Nephron (organoid): ENCODE results near the gene SUN5.
"Not testable (repeated sequence)": the region's sequence is repeated elsewhere in the genome, so short reads cannot be mapped to it uniquely, and the experiment has no call there.

Experiments
- H3K27ac Mint-ChIP-seq, 3 experiments: 2 replicates each; pipeline ENCODE4 v1.8.0; 2020; ENCODE audit warnings: mixed read lengths in 3 of 3, mild to moderate bottlenecking in 2 of 3, moderate library complexity in 1 of 3
- H3K27me3 Mint-ChIP-seq: 2 replicates; pipeline ENCODE4 v1.8.0; 2021; ENCODE audit warnings: low read depth, mild to moderate bottlenecking, moderate library complexity, mixed read lengths
- H3K36me3 Mint-ChIP-seq: 2 replicates; pipeline ENCODE4 v1.8.0; 2020; ENCODE audit warnings: low read depth, mixed read lengths
- H3K4me1 Mint-ChIP-seq: 2 replicates; pipeline ENCODE4 v1.8.0; 2020; ENCODE audit warnings: mixed read lengths
- H3K4me3 Mint-ChIP-seq, 3 experiments: 2 replicates each; pipeline ENCODE4 v1.8.0; 2020; ENCODE audit warnings: mild to moderate bottlenecking in 3 of 3, mixed read lengths in 3 of 3, moderate library complexity in 2 of 3
- H3K9me3 Mint-ChIP-seq: 2 replicates; pipeline ENCODE4 v1.8.0; 2020; ENCODE audit warnings: mixed read lengths
- TF ChIP-seq, protein P1 (sequence below), 3 experiments: fragments of 200-600 bp; sonication (generic); IDR thresholded peaks; one replicate each; pipeline ENCODE4 v1.5.0; 2021; ENCODE audit warnings: antibody characterized with exemption in 3 of 3; ENCODE audit not compliant: unreplicated experiment in 3 of 3

SUN5 gene

DNA sequence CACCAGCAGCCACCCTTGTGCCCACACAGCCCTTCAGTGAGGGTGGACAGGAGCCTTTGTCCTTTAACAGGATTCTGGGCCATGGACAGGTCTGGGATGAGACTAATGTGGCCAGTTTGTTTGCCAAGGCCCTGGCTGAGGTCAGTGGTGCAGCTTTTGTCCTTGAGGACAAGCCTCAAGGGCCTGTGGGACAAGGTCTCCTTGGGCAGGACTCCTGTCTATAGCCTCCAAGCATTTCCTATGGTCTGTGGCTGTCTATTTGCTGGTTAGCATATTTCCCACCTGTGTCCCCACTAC, 44.1 kb downstream of the SUN5 start:
- Mint-ChIP-seq H3K9me3 (peaks cover 18% of the 10 kb centered on the region), H3K4me1 (no peaks in the 10 kb centered on the region), H3K27ac (no peak overlapping the region), H3K27me3 (peaks cover 5% of the 10 kb centered on the region), H3K36me3 (peaks cover 7% of the 10 kb centered on the region), H3K4me3 (no peak overlapping the region)
- TF ChIP-seq, protein P1, sequence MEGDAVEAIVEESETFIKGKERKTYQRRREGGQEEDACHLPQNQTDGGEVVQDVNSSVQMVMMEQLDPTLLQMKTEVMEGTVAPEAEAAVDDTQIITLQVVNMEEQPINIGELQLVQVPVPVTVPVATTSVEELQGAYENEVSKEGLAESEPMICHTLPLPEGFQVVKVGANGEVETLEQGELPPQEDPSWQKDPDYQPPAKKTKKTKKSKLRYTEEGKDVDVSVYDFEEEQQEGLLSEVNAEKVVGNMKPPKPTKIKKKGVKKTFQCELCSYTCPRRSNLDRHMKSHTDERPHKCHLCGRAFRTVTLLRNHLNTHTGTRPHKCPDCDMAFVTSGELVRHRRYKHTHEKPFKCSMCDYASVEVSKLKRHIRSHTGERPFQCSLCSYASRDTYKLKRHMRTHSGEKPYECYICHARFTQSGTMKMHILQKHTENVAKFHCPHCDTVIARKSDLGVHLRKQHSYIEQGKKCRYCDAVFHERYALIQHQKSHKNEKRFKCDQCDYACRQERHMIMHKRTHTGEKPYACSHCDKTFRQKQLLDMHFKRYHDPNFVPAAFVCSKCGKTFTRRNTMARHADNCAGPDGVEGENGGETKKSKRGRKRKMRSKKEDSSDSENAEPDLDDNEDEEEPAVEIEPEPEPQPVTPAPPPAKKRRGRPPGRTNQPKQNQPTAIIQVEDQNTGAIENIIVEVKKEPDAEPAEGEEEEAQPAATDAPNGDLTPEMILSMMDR (IDR thresholded peaks at IDR 0.05; ENCODE audit: unreplicated experiment in 3 of 3): no peak

DNA sequence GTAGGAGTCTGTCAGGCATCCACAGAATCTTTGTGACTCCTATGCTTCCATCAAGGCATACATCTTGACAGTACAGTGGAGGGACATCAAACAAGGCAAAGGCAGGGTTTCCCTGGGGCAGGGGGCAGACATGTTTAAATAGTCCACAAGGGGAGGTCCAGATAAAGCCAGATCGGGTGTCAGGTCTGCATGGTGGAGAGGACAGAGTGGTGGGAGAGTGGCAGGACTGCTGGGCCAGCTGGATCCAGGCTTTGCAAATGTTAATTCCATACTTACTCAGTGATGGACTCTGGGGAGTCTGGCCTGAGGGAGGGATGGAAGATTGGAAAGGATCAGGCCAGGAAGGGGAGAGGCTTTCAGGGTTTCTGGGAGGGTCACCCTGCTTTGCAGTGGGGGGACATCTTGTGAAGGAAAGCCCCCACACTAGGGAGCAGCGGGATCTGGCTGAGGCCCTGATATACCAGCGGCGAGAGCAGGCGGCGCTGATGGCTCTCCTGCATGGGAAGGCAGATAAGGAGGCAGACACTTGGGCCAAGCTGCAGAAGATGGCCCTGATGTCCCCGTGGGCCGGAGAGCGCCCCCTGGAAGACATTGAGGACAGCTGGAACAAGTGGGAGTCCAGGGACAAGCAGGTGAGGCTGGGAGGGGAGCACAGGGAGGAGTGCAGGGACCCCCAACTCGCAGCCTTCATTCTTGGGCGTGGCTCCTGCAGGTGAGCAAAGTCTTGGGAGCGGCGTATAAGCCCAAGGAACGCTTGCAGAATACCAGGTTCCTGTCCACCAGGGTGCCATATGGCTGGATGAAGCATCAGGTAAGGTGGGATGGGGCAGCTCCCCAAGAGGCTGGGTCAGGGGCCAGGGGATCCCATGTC, 44.6 kb downstream of the SUN5 start:
- H3K27ac Mint-ChIP-seq: no peak overlapping the region
- H3K36me3 Mint-ChIP-seq: peaks cover 7% of the 10 kb centered on the region
- H3K9me3 Mint-ChIP-seq: peaks cover 24% of the 10 kb centered on the region
- peaks cover 5% of the 10 kb centered on the region for H3K27me3 Mint-ChIP-seq
- TF ChIP-seq, protein P1 (IDR thresholded peaks at IDR 0.05; ENCODE audit: unreplicated experiment in 3 of 3): no peak
- no peak overlapping the region for H3K4me3 Mint-ChIP-seq
- H3K4me1 Mint-ChIP-seq: no peaks in the 10 kb centered on the region

DNA sequence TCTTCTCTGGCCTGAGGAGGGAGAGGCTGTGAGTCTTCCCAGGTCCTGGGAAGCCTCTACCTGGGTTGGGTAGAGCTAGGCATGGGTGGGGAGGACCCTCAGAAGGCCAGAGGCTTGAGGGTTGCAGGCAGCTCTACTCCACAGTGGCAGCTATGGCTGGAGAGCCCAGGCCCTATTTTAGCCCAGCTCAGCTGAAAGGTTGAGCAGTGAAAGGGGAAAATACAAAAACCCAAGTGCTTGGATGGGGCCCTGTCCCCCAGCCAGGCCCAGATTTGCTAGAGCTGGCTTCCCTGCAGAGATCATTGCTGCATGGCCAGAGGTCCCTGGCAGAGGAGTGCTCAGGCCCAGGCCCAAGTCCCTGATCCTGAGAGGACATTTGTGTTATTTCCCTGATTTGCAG, 45.7 kb downstream of the SUN5 start:
- no peaks in the 10 kb centered on the region for H3K4me1 Mint-ChIP-seq
- H3K9me3 Mint-ChIP-seq: peaks cover 28% of the 10 kb centered on the region
- H3K36me3 Mint-ChIP-seq: peaks cover 7% of the 10 kb centered on the region
- H3K27me3 Mint-ChIP-seq: peaks cover 14% of the 10 kb centered on the region
- H3K27ac Mint-ChIP-seq: no peak overlapping the region
- TF ChIP-seq, protein P1 (IDR thresholded peaks at IDR 0.05; ENCODE audit: unreplicated experiment in 3 of 3): no peak
- no peak overlapping the region for H3K4me3 Mint-ChIP-seq

DNA sequence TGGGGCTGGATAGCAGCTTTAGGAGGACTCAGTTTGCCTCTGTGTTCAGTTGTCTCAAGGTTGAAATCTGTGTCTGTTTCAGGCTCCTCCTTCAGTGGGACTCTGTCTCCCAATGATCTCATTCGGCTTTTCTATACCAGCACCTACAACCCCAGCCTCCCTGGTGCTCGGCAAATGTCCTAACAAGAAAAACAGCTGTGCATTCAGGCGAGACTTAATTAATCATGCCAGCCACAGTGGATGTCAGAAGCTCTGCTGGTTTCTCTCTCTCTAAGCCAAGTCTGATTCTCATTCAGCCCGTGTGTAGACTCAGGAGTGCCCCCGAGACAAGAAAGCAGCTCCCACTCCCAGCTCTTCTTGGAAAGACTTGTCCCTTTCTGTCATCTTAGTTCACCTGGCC, 46.8 kb downstream of the SUN5 start:
- Mint-ChIP-seq H3K4me1 (no peaks in the 10 kb centered on the region), H3K4me3 (no peak overlapping the region), H3K36me3 (peaks cover 7% of the 10 kb centered on the region), H3K27ac (no peak overlapping the region), H3K27me3 (peaks cover 15% of the 10 kb centered on the region), H3K9me3 (peaks cover 32% of the 10 kb centered on the region)
- TF ChIP-seq, protein P1 (IDR thresholded peaks at IDR 0.05; ENCODE audit: unreplicated experiment in 3 of 3): no peak

DNA sequence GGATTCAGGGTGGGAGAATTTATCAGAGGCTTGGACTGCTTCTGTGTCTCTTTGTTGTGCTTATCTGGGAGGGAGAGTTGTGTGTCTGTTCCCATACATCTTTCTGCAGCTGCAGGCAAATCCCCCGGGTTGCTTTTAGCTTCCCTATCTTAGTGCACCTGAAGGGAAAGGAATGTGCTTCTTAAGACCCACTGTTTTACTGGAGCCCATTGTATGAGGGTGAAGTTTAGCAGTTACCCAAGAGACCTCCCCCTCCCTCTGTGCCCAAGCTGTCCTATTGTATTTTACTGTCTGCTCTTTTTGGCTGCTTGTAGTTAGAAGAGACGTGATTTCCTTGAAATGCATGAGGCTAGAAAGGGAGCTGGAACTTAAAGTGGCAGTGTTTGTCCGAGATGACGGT, 53.7 kb downstream of the SUN5 start:
- H3K9me3 Mint-ChIP-seq: peaks cover 15% of the 10 kb centered on the region
- not testable (repeated sequence) for H3K4me3 Mint-ChIP-seq, H3K4me1 Mint-ChIP-seq, H3K27ac Mint-ChIP-seq, H3K36me3 Mint-ChIP-seq
- peaks cover 47% of the 10 kb centered on the region for H3K27me3 Mint-ChIP-seq

DNA sequence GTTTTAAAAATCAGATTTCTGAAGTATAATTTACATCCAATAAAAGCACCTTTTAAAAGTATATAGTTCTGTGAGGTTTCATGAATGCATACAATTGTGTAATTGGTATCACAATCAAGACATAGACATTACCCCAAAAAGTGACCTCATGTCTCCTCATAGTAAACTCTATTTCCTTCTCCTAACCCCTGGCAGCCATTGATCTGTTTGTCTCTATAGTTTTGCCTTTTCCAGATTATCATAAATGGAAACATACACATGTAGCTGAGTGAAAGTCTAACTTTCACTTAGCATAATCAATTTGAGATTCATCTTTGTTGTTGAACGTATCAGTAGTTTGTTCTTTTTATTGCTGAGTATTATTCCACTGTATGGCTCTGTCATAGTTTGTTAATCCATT, 57.6 kb downstream of the SUN5 start:
- H3K27me3 Mint-ChIP-seq: peaks cover 34% of the 10 kb centered on the region
- no peak overlapping the region for H3K27ac Mint-ChIP-seq
- peaks cover 9% of the 10 kb centered on the region for H3K9me3 Mint-ChIP-seq
- no peak overlapping the region for H3K4me3 Mint-ChIP-seq
- TF ChIP-seq, protein P1 (IDR thresholded peaks at IDR 0.05; ENCODE audit: unreplicated experiment in 3 of 3): no peak
- no peaks in the 10 kb centered on the region for H3K36me3 Mint-ChIP-seq
- no peaks in the 10 kb centered on the region for H3K4me1 Mint-ChIP-seq
